Hematopoietic multipotent progenitor cell treated with erythropoietin and hydrocortisone succinate and interleukin-3 and kit ligand, for 6 days (in vitro differentiated cells): ENCODE data around the gene OR2C1.

Source experiments
- DNase-seq: peaks from one replicate; pipeline ENCODE4 v3.0.0-alpha.2; 2015

The OR2C1 gene

GRCh38 chr16:3400779-3401688 lies 45.3 kb downstream of the OR2C1 start, which contains the start of the genes ZNF174 and ZSCAN32:
Gene ZNF174, plus strand, starts transcription at chr16:3401215. Its CDS starts 790 bp downstream, at chr16:3402005.
Gene ZSCAN32, minus strand, starts transcription at chr16:3401004. Its CDS starts 3,447 bp downstream, at chr16:3397557.
- peak; percentile 99 for DNase-seq

- DNase-seq: peak; percentile 46
These were observed 46.2 kb downstream of the OR2C1 start for GRCh38 chr16:3401719-3402397.
